Activated CD4-positive, alpha-beta T cell treated with anti-CD3 and anti-CD28 coated beads, Interleukin-2, amount 10 ng/mL, durations not matched to agents 7 days and 5 days (primary cell): Measurements from ENCODE around the gene ZNF76. TPM values are rescaled to one million over a fixed set of nuclear protein-coding genes. Genes with fewer than 3 reads are reported as not detected.
"Not testable (repeated sequence)": the region's sequence is repeated elsewhere in the genome, so short reads cannot be mapped to it uniquely, and the experiment has no call there.

Experiments
- CTCF ChIA-PET: fragments of 350-600 bp; sonication (Branson Sonifier 250); formaldehyde crosslinking; loops from one replicate; lab custom pipeline; 2021; ENCODE audit warnings: antibody characterized with exemption; lab: Charles Lee
- POLR2A ChIA-PET: fragments of 350-600 bp; sonication (Branson Sonifier 250); formaldehyde crosslinking; loops from one replicate; lab custom pipeline; 2021; ENCODE audit warnings: antibody characterized with exemption; lab: Charles Lee
- DNase-seq: peaks from one replicate; pipeline ENCODE4 v3.0.0-alpha.2; 2020
- H3K27ac Mint-ChIP-seq: one replicate; pipeline ENCODE4 v1.8.0; 2021; ENCODE audit warnings: mild to moderate bottlenecking, moderate library complexity, mixed read lengths
- H3K27me3 Mint-ChIP-seq: one replicate; pipeline ENCODE4 v1.8.0; 2021; ENCODE audit warnings: mixed read lengths
- H3K36me3 Mint-ChIP-seq: one replicate; pipeline ENCODE4 v1.8.0; 2021; ENCODE audit warnings: low read depth, mixed read lengths
- H3K4me1 Mint-ChIP-seq: one replicate; pipeline ENCODE4 v1.8.0; 2021; ENCODE audit warnings: mixed read lengths
- H3K4me3 Mint-ChIP-seq: one replicate; pipeline ENCODE4 v1.8.0; 2021; ENCODE audit warnings: mild to moderate bottlenecking, moderate library complexity, mixed read lengths
- H3K9me3 Mint-ChIP-seq: one replicate; pipeline ENCODE4 v1.8.0; 2021; ENCODE audit warnings: mixed read lengths
- total RNA-seq, 2 experiments: library from RNA; stranded (reverse); gene quantifications; one replicate each; pipeline ENCODE4 v1.2.3, GENCODE V29; 2021

Gene ZNF76
- total RNA-seq, 2 experiments from 2014 or later = 41.1 to 42.4 TPM

GRCh38 chr6:35328108-35328723 is 68.7 kb downstream of the ZNF76 start:
- H3K27me3 Mint-ChIP-seq = peaks cover 3% of the 10 kb centered on the region
- peaks cover 5% of the 10 kb centered on the region for H3K9me3 Mint-ChIP-seq
- peaks cover 39% of the 10 kb centered on the region for H3K36me3 Mint-ChIP-seq
- POLR2A ChIA-PET = no interaction called here
- H3K4me3 Mint-ChIP-seq = no peak overlapping the region
- H3K4me1 Mint-ChIP-seq = peaks cover 33% of the 10 kb centered on the region
- DNase-seq = no peak
- CTCF ChIA-PET = interaction anchor here (0.6 to 3.0 kb wide), 21 partner anchors 9 to 170 kb away, joined by 3 to 25 read pairs (median 4); partner anchors contain the start of gene DEF6
- peak overlapping the region; percentile 69 for H3K27ac Mint-ChIP-seq

GRCh38 chr6:35328965-35329364 is 69.4 kb downstream of the ZNF76 start:
- H3K27ac Mint-ChIP-seq, DNase-seq, H3K4me3 Mint-ChIP-seq, POLR2A ChIA-PET, H3K27me3 Mint-ChIP-seq: not testable (repeated sequence)
- CTCF ChIA-PET = interaction anchor here (0.6 to 3.0 kb wide), 10 partner anchors 9 to 130 kb away, joined by 3 to 25 read pairs (median 5); partner anchors contain the start of gene DEF6
- Mint-ChIP-seq H3K36me3 (peaks cover 41% of the 10 kb centered on the region), H3K4me1 (peaks cover 33% of the 10 kb centered on the region), H3K9me3 (peaks cover 10% of the 10 kb centered on the region)

- ChIA-PET POLR2A (no interaction called here), CTCF (interaction anchor here (0.6 to 2.1 kb wide), 4 partner anchors 11 to 1284 kb away, joined by 3 to 9 read pairs (median 5); partner anchors contain the start of genes DEF6 and PPARD)
- peaks cover 42% of the 10 kb centered on the region for H3K36me3 Mint-ChIP-seq
Measured at GRCh38 chr6:35330541-35331119, 71.1 kb downstream of the ZNF76 start.

GRCh38 chr6:35332074-35332887 is 72.7 kb downstream of the ZNF76 start:
- CTCF ChIA-PET = interaction anchor here (1.2 to 1.7 kb wide), 4 partner anchors 9 to 88 kb away, joined by 3 to 8 read pairs (median 4); partner anchors contain the start of genes DEF6 and PPARD
- H3K4me3 Mint-ChIP-seq = not testable (repeated sequence)

More at GRCh38 chr6:35330541-35331119, 71.1 kb downstream of the ZNF76 start:
- DNase-seq = no peak
- Mint-ChIP-seq H3K4me1 (peaks cover 38% of the 10 kb centered on the region), H3K27me3 (peaks cover 19% of the 10 kb centered on the region), H3K27ac (no peak overlapping the region), H3K9me3 (peaks cover 19% of the 10 kb centered on the region), H3K4me3 (no peak overlapping the region)

GRCh38 chr6:35341557-35341956 is 82.0 kb downstream of the ZNF76 start:
- H3K9me3 Mint-ChIP-seq = no peaks in the 10 kb centered on the region
- peaks cover 32% of the 10 kb centered on the region for H3K36me3 Mint-ChIP-seq
- H3K4me3 Mint-ChIP-seq = peak overlapping the region; percentile 96
- POLR2A ChIA-PET = interaction anchor here (1.1 kb wide), 1 partner anchor 27 kb away, joined by 3 read pairs; no protein-coding TSS in a partner anchor
- peaks cover 55% of the 10 kb centered on the region for H3K4me1 Mint-ChIP-seq
- no peak overlapping the region for H3K27ac Mint-ChIP-seq
- peaks cover 8% of the 10 kb centered on the region for H3K27me3 Mint-ChIP-seq
- DNase-seq = no peak
- CTCF ChIA-PET = interaction anchor here (0.6 to 4.7 kb wide), 20 partner anchors 9 to 227 kb away, joined by 3 to 65 read pairs (median 6); partner anchors contain the start of genes DEF6, FANCE and RPL10A

More at GRCh38 chr6:35332074-35332887, 72.7 kb downstream of the ZNF76 start:
- H3K27me3 Mint-ChIP-seq = peaks cover 27% of the 10 kb centered on the region
- peaks cover 43% of the 10 kb centered on the region for H3K4me1 Mint-ChIP-seq
- POLR2A ChIA-PET = interaction anchor here (1.3 kb wide), 1 partner anchor 32 kb away, joined by 5 read pairs; no protein-coding TSS in a partner anchor
- peaks cover 40% of the 10 kb centered on the region for H3K36me3 Mint-ChIP-seq
- peaks cover 20% of the 10 kb centered on the region for H3K9me3 Mint-ChIP-seq
- DNase-seq = peak; percentile 72
- H3K27ac Mint-ChIP-seq = peak overlapping the region; percentile 33

GRCh38 chr6:35342258-35343091 is 82.9 kb downstream of the ZNF76 start, which contains the start of gene PPARD:
PPARD (plus strand) TSS chr6:35342558; CDS start chr6:35411088, 68,530 bp downstream.
- ChIA-PET CTCF (interaction anchor here (0.6 to 4.7 kb wide), 21 partner anchors 10 to 210 kb away, joined by 3 to 65 read pairs (median 6); partner anchors contain the start of genes DEF6, FANCE and RPL10A), POLR2A (interaction anchor here (1.1 kb wide), 1 partner anchor 26 kb away, joined by 3 read pairs; no protein-coding TSS in a partner anchor)
- Mint-ChIP-seq H3K27me3 (peaks cover under 1% of the 10 kb centered on the region), H3K4me3 (peak within 1 kb of the TSS; percentile 96), H3K36me3 (peaks cover 35% of the 10 kb centered on the region), H3K9me3 (no peaks in the 10 kb centered on the region), H3K4me1 (peaks cover 53% of the 10 kb centered on the region), H3K27ac (peak within 1 kb of the TSS; percentile 93)
- peak; percentile 97 for DNase-seq

GRCh38 chr6:35343092-35343834 is 83.7 kb downstream of the ZNF76 start:
- CTCF ChIA-PET = interaction anchor here (0.6 to 4.7 kb wide), 10 partner anchors 44 to 209 kb away, joined by 3 to 65 read pairs (median 8); partner anchors contain the start of genes DEF6, FANCE and RPL10A
- Mint-ChIP-seq H3K4me3 (peak overlapping the region; percentile 96), H3K36me3 (peaks cover 38% of the 10 kb centered on the region), H3K4me1 (peaks cover 56% of the 10 kb centered on the region), H3K27me3 (no peaks in the 10 kb centered on the region), H3K9me3 (no peaks in the 10 kb centered on the region), H3K27ac (peak overlapping the region; percentile 91)
- POLR2A ChIA-PET = no interaction called here
- no peak for DNase-seq

GRCh38 chr6:35343835-35344550 is 84.5 kb downstream of the ZNF76 start:
- H3K27me3 Mint-ChIP-seq = no peaks in the 10 kb centered on the region
- H3K27ac Mint-ChIP-seq = peak overlapping the region; percentile 64
- peaks cover 61% of the 10 kb centered on the region for H3K4me1 Mint-ChIP-seq
- peaks cover 43% of the 10 kb centered on the region for H3K36me3 Mint-ChIP-seq
- DNase-seq = no peak
- peak overlapping the region; percentile 96 for H3K4me3 Mint-ChIP-seq
- POLR2A ChIA-PET = no interaction called here
- no peaks in the 10 kb centered on the region for H3K9me3 Mint-ChIP-seq
- CTCF ChIA-PET = interaction anchor here (1.2 to 4.7 kb wide), 9 partner anchors 14 to 124 kb away, joined by 3 to 65 read pairs (median 6); partner anchors contain the start of genes DEF6, FANCE and RPL10A
